Heart left ventricle (tissue), 16 donors: ENCODE measurements around the gene ZNF37A. TPM values are rescaled to one million over a fixed set of nuclear protein-coding genes. Genes with fewer than 3 reads are reported as not detected.

ENCODE experiments used
- ATAC-seq, 4 donors: fragments of 200-7000 bp; cut with Tn5 transposase; one replicate each; pipeline ENCODE4 v1.9.1; 2020 to 2022; ENCODE audit warnings: moderate library complexity in 4 of 4, mild to moderate bottlenecking in 3 of 4, moderate number of reproducible peaks in 1 of 4
- DNase-seq, 5 donors: peaks; one replicate each; pipeline ENCODE4 v3.0.0-alpha.2; 2020
- H3K27ac ChIP-seq, 12 donors: fragments of 200-600 bp; sonication (generic) in 4 of 12; one replicate each; pipeline versions ENCODE4 v1.5.0 to v1.8.0; 2016 to 2022; ENCODE audit warnings: mild to moderate bottlenecking in 2 of 12
- H3K27me3 ChIP-seq, 9 donors: fragments of 200-600 bp; sonication (generic) in 2 of 9; one replicate each; pipeline versions ENCODE4 v1.5.1 to v1.8.0; 2016 to 2022; ENCODE audit warnings: mild to moderate bottlenecking in 3 of 9
- H3K36me3 ChIP-seq, 9 donors: fragments of 200-600 bp; sonication (generic) in 2 of 9; one replicate each; pipeline versions ENCODE4 v1.5.0 to v1.8.0; 2018 to 2022; ENCODE audit warnings: mild to moderate bottlenecking in 2 of 9
- H3K4me1 ChIP-seq, 12 donors: fragments of 200-600 bp; sonication (generic) in 4 of 12; one replicate each; pipeline versions ENCODE4 v1.5.0 to v1.8.0; 2016 to 2022; ENCODE audit warnings: mild to moderate bottlenecking in 3 of 12
- H3K4me3 ChIP-seq, 12 donors: fragments of 200-600 bp; sonication (generic) in 4 of 12; one replicate each; pipeline versions ENCODE4 v1.5.0 to v1.8.0; 2017 to 2022; ENCODE audit warnings: mild to moderate bottlenecking in 9 of 12, moderate library complexity in 4 of 12
- H3K9me3 ChIP-seq, 12 donors: fragments of 200-600 bp; sonication (generic) in 4 of 12; one replicate each; pipeline versions ENCODE4 v1.5.0 to v1.8.0; 2016 to 2022; ENCODE audit warnings: mild to moderate bottlenecking in 1 of 12
- POLR2A ChIP-seq, 2 donors: fragments of 450-650 bp; IDR thresholded peaks; one replicate each; pipeline ENCODE4 v1.6.1; 2017; ENCODE audit warnings: antibody characterized with exemption in 2 of 2, mild to moderate bottlenecking in 2 of 2, moderate library complexity in 2 of 2
- WGBS, 4 donors: extraction: QIAGEN DNeasy Blood & Tissue Kit in 2 of 4; methylation state at CpG; one replicate each; pipeline versions ENCODE4 v1.1.5 to v1.1.7; 2013 to 2018; 5-methylcytosine and 5-hydroxymethylcytosine counted together
- intact Hi-C, 10 donors: fragments of 100-400 bp; cut with DNase I; formaldehyde crosslinking; loops; one replicate each; pipeline versions ENCODE4 v1.11.1 to v1.14.2; 2022
- polyA plus RNA-seq, 2 donors: library from polyadenylated mRNA; stranded (reverse); fragments of 200-250 nt; gene quantifications; one replicate each; pipeline ENCODE4 v1.2.3, GENCODE V29; 2013
- total RNA-seq, 9 donors: library from RNA; depleted of rRNA in 2 of 9; stranded (reverse); fragments of >200 nt in 2 of 9; fragmentation: NEBNext Ultra II Directional in 3 of 9; extraction: Animal tissue kit (Norgen Biotek cat#: 25700) in 3 of 9; gene quantifications; one replicate each; pipeline versions ENCODE4 v1.1.0 to v1.2.4, GENCODE V29; 2016 to 2023
- TF ChIP-seq, protein P1 (sequence below), 12 donors: fragments of 200-600 bp; sonication (generic) in 4 of 12; IDR thresholded peaks; one replicate each; pipeline versions ENCODE4 v1.5.0 to v1.8.0; 2018 to 2022; ENCODE audit warnings: antibody characterized with exemption in 12 of 12, mild to moderate bottlenecking in 5 of 12
- donor health status: ischemic (EF 13 %, LVEDD 7.1; RV severe dilation, severe dysfunction).
- donor health status: healthy with polysubstance abuse.
- donor health status: DM: no; HTN: yes; CAD: no.
- donor health status: DM: no; HTN: no; CAD: no.
- donor health status: ischemic (EF 25% LVEDD 6.9; RV normal size, moderate dysfunction).
- donor health status: ischemic (EF 25% LVEDD 5.7; RV mildly dilated, moderate dysfunction).
- donor health status: healthy.
- donor health status: DM: yes; HTN: yes; CAD: no.
- donor health status: ischemic (EF 35%, LVEDD 5.7; RV mildly dilated, moderate dysfunction).
- donor health status: nonischemic (EF 11% LVEDD 7.7; RV severe dilation, severe dysfunction).
- donor health status: DM: yes; HTN: yes; CAD: no.
- donor health status: PGD.
- donor health status: ischemic (EF 29% LVEDD 5.4; RV normal size, mild dysfunction).
- donor health status: nonischemic (EF 23%, LVEDD 6.1; RV moderate dilation, normal function).

Gene ZNF37A
- total and polyA plus RNA-seq, 11 donors, result 5.5 to 10.0 (median 7.7) TPM

DNA sequence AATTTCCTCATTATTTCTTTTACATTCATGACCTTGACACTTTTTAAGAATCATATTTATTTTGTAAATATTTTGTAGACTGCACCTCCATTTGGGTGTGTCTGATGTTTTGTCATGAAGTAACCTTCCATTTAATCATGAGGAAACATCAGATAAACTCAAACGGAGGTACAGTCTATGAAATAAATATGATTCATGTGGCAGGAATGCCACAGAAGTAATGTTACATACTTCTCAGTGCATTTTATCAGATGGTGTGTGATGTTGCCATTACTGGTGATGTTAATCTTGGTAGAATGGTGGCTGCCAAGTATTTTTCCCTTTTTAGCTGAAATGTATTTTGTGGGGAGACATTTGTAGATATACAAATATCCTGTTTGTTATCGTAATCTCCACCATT is 64.9 kb downstream of the ZNF37A start:
- H3K4me1 ChIP-seq, result no peaks in the 10 kb centered on the region
- ATAC-seq (no peak), DNase-seq (no peak)
- no peaks in the 10 kb centered on the region for H3K36me3 ChIP-seq
- H3K27me3 ChIP-seq, result no peaks in the 10 kb centered on the region
- intact Hi-C loops, result no loop called here
- no peak overlapping the region for H3K4me3 ChIP-seq
- no peak overlapping the region for H3K27ac ChIP-seq
- peaks cover 0 to 33% (median 19%) of the 10 kb centered on the region in 12 donors for H3K9me3 ChIP-seq
- WGBS, 4 donors, result 69 to 82% (median 72%) methylated on average over 2 of the region's 2 CpGs
- no peak for TF ChIP-seq POLR2A (IDR thresholded peaks at IDR 0.05)
- TF ChIP-seq, protein P1, sequence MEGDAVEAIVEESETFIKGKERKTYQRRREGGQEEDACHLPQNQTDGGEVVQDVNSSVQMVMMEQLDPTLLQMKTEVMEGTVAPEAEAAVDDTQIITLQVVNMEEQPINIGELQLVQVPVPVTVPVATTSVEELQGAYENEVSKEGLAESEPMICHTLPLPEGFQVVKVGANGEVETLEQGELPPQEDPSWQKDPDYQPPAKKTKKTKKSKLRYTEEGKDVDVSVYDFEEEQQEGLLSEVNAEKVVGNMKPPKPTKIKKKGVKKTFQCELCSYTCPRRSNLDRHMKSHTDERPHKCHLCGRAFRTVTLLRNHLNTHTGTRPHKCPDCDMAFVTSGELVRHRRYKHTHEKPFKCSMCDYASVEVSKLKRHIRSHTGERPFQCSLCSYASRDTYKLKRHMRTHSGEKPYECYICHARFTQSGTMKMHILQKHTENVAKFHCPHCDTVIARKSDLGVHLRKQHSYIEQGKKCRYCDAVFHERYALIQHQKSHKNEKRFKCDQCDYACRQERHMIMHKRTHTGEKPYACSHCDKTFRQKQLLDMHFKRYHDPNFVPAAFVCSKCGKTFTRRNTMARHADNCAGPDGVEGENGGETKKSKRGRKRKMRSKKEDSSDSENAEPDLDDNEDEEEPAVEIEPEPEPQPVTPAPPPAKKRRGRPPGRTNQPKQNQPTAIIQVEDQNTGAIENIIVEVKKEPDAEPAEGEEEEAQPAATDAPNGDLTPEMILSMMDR (IDR thresholded peaks at IDR 0.05), result no peak

DNA sequence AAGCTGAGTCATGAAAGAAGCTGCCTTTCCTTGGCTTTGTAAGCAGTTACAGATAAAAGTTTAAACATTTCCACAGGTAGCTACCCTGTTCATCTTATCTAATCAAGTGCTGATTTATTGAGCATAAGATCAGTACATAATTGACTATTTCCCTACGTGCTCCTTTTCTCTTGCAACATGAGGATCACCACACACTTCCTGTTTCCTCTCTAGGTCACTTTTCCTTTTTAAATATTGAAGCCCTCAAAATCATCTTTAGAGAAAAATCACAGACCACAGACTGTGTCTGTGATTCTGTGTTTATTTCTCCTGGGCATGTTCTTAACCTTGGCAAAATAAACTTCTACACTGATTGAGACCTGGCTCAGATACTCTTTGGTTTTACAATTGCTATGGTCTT is 69.5 kb downstream of the ZNF37A start:
- 8 to 14% (median 11%) methylated on average over 1 of the region's 1 CpG for WGBS, 4 donors
- Histone ChIP-seq H3K9me3 (peaks cover 0 to 23% (median 17%) of the 10 kb centered on the region in 12 donors), H3K4me1 (no peaks in the 10 kb centered on the region), H3K36me3 (no peaks in the 10 kb centered on the region), H3K27me3 (no peaks in the 10 kb centered on the region), H3K27ac (no peak overlapping the region), H3K4me3 (no peak overlapping the region)
- TF ChIP-seq POLR2A (IDR thresholded peaks at IDR 0.05), result no peak
- TF ChIP-seq, protein P1 (IDR thresholded peaks at IDR 0.05), result no peak
- DNase-seq (no peak), ATAC-seq (no peak)
- intact Hi-C loops, result no loop called here

DNA sequence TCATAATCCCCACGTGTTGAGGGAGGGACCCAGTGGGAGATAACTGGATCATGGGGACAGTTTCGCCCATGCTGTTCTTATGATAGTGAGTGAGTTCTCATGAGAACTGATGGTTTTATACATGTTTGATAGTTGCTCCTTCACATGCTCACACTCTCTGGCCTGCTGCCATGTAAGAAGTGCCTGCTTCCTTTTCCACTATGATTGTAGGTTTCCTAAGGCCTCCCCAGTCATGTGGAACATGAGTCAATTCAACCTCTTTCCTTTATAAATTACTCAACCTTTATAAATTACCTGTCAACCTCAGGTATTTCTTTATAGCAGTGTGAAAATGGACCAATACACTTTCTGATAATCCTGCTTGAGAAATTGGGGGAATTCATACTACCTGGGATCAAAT is 80.2 kb downstream of the ZNF37A start:
- Histone ChIP-seq H3K27ac (no peak overlapping the region), H3K27me3 (no peaks in the 10 kb centered on the region), H3K36me3 (no peaks in the 10 kb centered on the region), H3K4me1 (no peaks in the 10 kb centered on the region), H3K4me3 (no peak overlapping the region), H3K9me3 (no peaks in the 10 kb centered on the region)
- DNase-seq (no peak), ATAC-seq (no peak)
- no peak for TF ChIP-seq POLR2A (IDR thresholded peaks at IDR 0.05)
- TF ChIP-seq, protein P1 (IDR thresholded peaks at IDR 0.05), result no peak
- intact Hi-C loops, result no loop called here
- WGBS, 4 donors, result 22 to 45% (median 42%) methylated on average over 2 of the region's 2 CpGs

DNA sequence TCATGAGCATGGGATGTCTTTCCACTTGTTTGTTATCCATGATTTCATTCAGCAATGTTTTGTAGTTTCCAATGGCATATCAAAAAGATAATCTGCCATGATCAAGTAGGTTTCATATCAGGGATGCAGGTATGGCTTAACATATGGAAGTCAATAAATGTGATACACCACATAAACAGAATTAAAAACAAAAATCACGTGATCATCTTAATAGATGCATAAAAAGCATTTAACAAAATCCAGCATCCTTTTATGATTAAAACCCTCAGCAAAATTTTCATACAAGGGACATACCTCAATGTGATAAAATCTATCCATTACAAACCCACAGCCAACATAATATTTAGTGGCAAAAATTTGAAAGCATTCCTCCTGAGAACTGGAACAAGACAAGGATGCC is 90.3 kb downstream of the ZNF37A start:
- TF ChIP-seq, protein P1 (IDR thresholded peaks at IDR 0.05), result no peak
- TF ChIP-seq POLR2A (IDR thresholded peaks at IDR 0.05), result no peak
- ATAC-seq (no peak), DNase-seq (no peak)
- peaks cover 0 to 15% (median 0%) of the 10 kb centered on the region in 12 donors for H3K9me3 ChIP-seq
- intact Hi-C loops, result no loop called here
- H3K36me3 ChIP-seq, result no peaks in the 10 kb centered on the region
- no peaks in the 10 kb centered on the region for H3K4me1 ChIP-seq
- 20 to 33% (median 29%) methylated on average over 1 of the region's 1 CpG for WGBS, 4 donors
- H3K27ac ChIP-seq, result no peak overlapping the region
- no peaks in the 10 kb centered on the region for H3K27me3 ChIP-seq
- H3K4me3 ChIP-seq, result no peak overlapping the region

Other genes starting within 250 kb of the ZNF37A start
- gene ZNF248, start 236.7 kb upstream of the ZNF37A start, total RNA-seq, result 10 to 100 TPM in 3 of 9 donors, 1 to 10 TPM in 6; 6.3 to 14.7 (median 9.1) TPM
- gene ZNF248, start 236.7 kb upstream of the ZNF37A start, polyA plus RNA-seq, result 1 to 10 TPM; 5.0 to 5.7 TPM
- gene ZNF25, start 117.7 kb upstream of the ZNF37A start, total RNA-seq, result 10 to 100 TPM; 10.7 to 20.2 (median 17.0) TPM
- 1 to 10 TPM; 3.8 to 7.2 TPM for gene ZNF25, start 117.7 kb upstream of the ZNF37A start, polyA plus RNA-seq
- 10 to 100 TPM; 15.6 to 29.7 (median 19.0) TPM for gene ZNF33A, start 83.7 kb upstream of the ZNF37A start, total RNA-seq
- 1 to 10 TPM; 8.9 to 9.4 TPM for gene ZNF33A, start 83.7 kb upstream of the ZNF37A start, polyA plus RNA-seq